DND-41 (cell line): ENCODE results near the gene ZNF135.
A peak's percentile ranks its signal among the peaks of the same experiment; 100 is the strongest.

Experiments
- ATAC-seq: fragments of 200-7000 bp; cut with Tn5 transposase; 3 replicates; pipeline ENCODE4 v1.9.1; 2021; ENCODE audit warnings: low read depth; ENCODE audit not compliant: insufficient read depth
- DNase-seq: peaks from one replicate; pipeline ENCODE4 v3.0.0-alpha.2; 2020
- H2AFZ ChIP-seq: 2 replicates; pipeline ENCODE4 v1.6.0; 2012; ENCODE audit warnings: low read depth, low read length
- H3K27ac ChIP-seq: 2 replicates; pipeline ENCODE4 v1.5.1; 2012; ENCODE audit warnings: low read length, inconsistent platforms
- H3K27me3 ChIP-seq: fragments of 200-600 bp; sonication (generic); 2 replicates; pipeline ENCODE4 v1.6.0; 2012; ENCODE audit warnings: low read length, mild to moderate bottlenecking, inconsistent platforms; ENCODE audit not compliant: insufficient read depth, poor library complexity
- H3K36me3 ChIP-seq: 2 replicates; pipeline ENCODE4 v1.5.1; 2012; ENCODE audit warnings: low read length, inconsistent platforms; ENCODE audit not compliant: insufficient read depth
- H3K4me1 ChIP-seq: 2 replicates; pipeline ENCODE4 v1.5.1; 2012; ENCODE audit warnings: mild to moderate bottlenecking, low read length; ENCODE audit not compliant: insufficient read depth
- H3K4me2 ChIP-seq: 2 replicates; pipeline ENCODE4 v1.6.0; 2012; ENCODE audit warnings: mild to moderate bottlenecking, moderate library complexity, low read length, inconsistent platforms; ENCODE audit not compliant: insufficient read depth
- H3K4me3 ChIP-seq, 2 experiments: fragments of 200-600 bp in 1 of 2; shearing (Covaris generic) in 1 of 2; 2 replicates each; pipeline ENCODE4 v1.5.1; 2012 to 2016; ENCODE audit warnings: inconsistent platforms in 2 of 2, low read length in 2 of 2, mild to moderate bottlenecking in 2 of 2, low read depth in 1 of 2, moderate library complexity in 1 of 2
- H3K79me2 ChIP-seq: 2 replicates; pipeline ENCODE4 v1.6.0; 2012; ENCODE audit warnings: low read length, inconsistent platforms; ENCODE audit not compliant: insufficient read depth
- H3K9ac ChIP-seq: 2 replicates; pipeline ENCODE4 v1.6.0; 2012; ENCODE audit warnings: low read depth, mild to moderate bottlenecking, inconsistent platforms, low read length, moderate library complexity
- H3K9me3 ChIP-seq: 2 replicates; pipeline ENCODE4 v1.5.1; 2012; ENCODE audit warnings: low read length, moderate library complexity, mild to moderate bottlenecking, inconsistent platforms; ENCODE audit not compliant: insufficient read depth, severe bottlenecking
- H4K20me1 ChIP-seq: 2 replicates; pipeline ENCODE4 v1.6.0; 2012; ENCODE audit warnings: low read length; ENCODE audit not compliant: insufficient read depth
- CTCF ChIP-seq: IDR thresholded peaks from 2 replicates; pipeline ENCODE4 v1.5.1; 2012; ENCODE audit warnings: borderline replicate concordance, low read length, moderate library complexity, mild to moderate bottlenecking; ENCODE audit not compliant: poor library complexity, severe bottlenecking; ENCODE audit errors: extremely low read depth
- EZH2 ChIP-seq: IDR thresholded peaks from 3 replicates; pipeline ENCODE4 v1.6.1; 2012; ENCODE audit warnings: borderline replicate concordance, low read depth, mild to moderate bottlenecking, moderate library complexity, low read length, inconsistent platforms; ENCODE audit not compliant: severe bottlenecking

ZNF135 gene

DNA sequence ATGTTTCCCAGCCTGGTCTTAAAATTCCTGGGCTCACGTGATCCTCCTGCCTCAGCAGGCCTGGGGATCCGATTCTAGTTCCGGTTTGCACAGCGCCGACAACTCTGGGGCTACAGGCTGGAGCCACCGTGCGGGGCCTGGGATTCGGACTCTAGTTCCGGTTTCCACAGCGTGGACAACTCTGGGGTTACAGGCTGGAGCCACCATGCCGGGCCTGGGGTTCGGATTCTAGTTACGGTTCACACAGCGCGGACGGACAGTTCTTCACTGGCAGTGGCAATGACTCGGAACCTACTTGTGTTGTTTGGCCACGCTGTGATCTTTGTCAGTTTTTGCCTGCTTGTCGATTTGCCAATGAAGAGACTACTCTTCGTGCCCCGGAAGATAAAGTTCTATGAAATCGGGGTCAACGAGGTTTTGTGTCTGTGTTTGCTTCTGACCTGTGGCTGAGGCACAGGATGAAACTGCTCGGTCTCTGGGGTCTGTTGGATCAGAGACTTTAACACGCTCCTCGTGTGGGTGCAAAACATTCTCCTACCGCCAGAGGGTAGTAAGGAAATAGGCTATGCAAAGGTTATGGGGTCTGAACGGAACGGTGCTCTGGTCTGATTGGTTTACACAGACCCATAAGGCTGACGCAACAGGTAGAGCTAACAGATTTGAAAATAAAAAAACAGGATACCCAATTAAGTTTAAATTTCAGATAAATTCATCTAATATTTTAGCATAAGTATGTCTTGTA, 37.4 kb upstream of the ZNF135 start:
- Histone ChIP-seq H2AFZ (peak overlapping the region; percentile 79), H3K4me2 (no peak overlapping the region), H3K4me1 (peaks cover 6% of the 10 kb centered on the region; the same call in 1 of the 2 replicates), H3K4me3 (no peak overlapping the region), H3K9me3 (peaks cover 3% of the 10 kb centered on the region), H3K79me2 (no peaks in the 10 kb centered on the region), H3K27me3 (no peaks in the 10 kb centered on the region), H3K36me3 (no peaks in the 10 kb centered on the region), H3K9ac (no peak overlapping the region), H3K27ac (no peak overlapping the region), H4K20me1 (no peaks in the 10 kb centered on the region)
- TF ChIP-seq CTCF (peak; percentile 82), EZH2 (no peak)
- peak; percentile 97 for ATAC-seq
- peak; percentile 75 for DNase-seq

GRCh38 chr19:58022283-58022660, 36.8 kb upstream of the ZNF135 start:
- no peak for ATAC-seq
- Histone ChIP-seq H3K9me3 (peaks cover 3% of the 10 kb centered on the region), H3K4me2 (no peak overlapping the region)

GRCh38 chr19:58024661-58025060, 34.4 kb upstream of the ZNF135 start:
- Histone ChIP-seq H3K4me3 (no peak overlapping the region), H3K9ac (no peak overlapping the region), H3K4me2 (no peak overlapping the region), H3K4me1 (peaks cover 6% of the 10 kb centered on the region; the same call in 1 of the 2 replicates), H3K36me3 (no peaks in the 10 kb centered on the region), H3K27ac (no peak overlapping the region), H4K20me1 (no peaks in the 10 kb centered on the region), H2AFZ (no peak overlapping the region), H3K9me3 (peaks cover 3% of the 10 kb centered on the region), H3K27me3 (no peaks in the 10 kb centered on the region), H3K79me2 (no peaks in the 10 kb centered on the region)
- no peak for ATAC-seq
- no peak for DNase-seq
- TF ChIP-seq CTCF (no peak), EZH2 (no peak)

More at GRCh38 chr19:58022283-58022660, 36.8 kb upstream of the ZNF135 start:
- no peak overlapping the region for H3K9ac ChIP-seq
- H3K27ac ChIP-seq = peak overlapping the region; percentile 42; the same call in 1 of the 2 replicates
- H2AFZ ChIP-seq = peak overlapping the region; percentile 69
- H3K4me1 ChIP-seq = peaks cover 6% of the 10 kb centered on the region; the same call in 1 of the 2 replicates
- TF ChIP-seq EZH2 (no peak), CTCF (no peak)
- DNase-seq = no peak
- H4K20me1 ChIP-seq = no peaks in the 10 kb centered on the region
- no peaks in the 10 kb centered on the region for H3K27me3 ChIP-seq
- H3K79me2 ChIP-seq = no peaks in the 10 kb centered on the region
- no peak overlapping the region for H3K4me3 ChIP-seq
- no peaks in the 10 kb centered on the region for H3K36me3 ChIP-seq
